ENCODE results near the gene HYAL1.
A peak's percentile ranks its signal among the peaks of the same experiment; 100 is the strongest.

Gene HYAL1

DNA sequence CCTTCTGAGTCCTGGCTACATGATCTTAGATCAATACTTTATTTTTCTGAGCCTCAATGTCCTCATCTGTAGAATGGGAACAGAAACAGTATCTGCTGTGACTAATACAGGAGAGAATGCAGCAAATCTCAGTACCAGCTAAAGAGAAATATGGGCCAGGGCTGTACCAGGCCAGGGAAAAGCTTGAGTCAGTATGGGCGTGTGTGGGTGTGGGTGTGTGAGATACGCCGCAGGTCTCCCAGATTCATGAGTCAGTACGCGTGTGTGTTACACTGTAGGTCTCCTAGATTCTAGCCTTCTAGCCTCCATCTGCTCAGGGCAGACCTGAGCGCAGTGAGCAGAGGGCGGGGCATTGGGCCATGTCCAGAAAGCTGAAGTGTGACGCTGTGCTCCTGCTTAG, 52.2 kb downstream of the HYAL1 start (continued):
- TF ChIP-seq, protein P1, sequence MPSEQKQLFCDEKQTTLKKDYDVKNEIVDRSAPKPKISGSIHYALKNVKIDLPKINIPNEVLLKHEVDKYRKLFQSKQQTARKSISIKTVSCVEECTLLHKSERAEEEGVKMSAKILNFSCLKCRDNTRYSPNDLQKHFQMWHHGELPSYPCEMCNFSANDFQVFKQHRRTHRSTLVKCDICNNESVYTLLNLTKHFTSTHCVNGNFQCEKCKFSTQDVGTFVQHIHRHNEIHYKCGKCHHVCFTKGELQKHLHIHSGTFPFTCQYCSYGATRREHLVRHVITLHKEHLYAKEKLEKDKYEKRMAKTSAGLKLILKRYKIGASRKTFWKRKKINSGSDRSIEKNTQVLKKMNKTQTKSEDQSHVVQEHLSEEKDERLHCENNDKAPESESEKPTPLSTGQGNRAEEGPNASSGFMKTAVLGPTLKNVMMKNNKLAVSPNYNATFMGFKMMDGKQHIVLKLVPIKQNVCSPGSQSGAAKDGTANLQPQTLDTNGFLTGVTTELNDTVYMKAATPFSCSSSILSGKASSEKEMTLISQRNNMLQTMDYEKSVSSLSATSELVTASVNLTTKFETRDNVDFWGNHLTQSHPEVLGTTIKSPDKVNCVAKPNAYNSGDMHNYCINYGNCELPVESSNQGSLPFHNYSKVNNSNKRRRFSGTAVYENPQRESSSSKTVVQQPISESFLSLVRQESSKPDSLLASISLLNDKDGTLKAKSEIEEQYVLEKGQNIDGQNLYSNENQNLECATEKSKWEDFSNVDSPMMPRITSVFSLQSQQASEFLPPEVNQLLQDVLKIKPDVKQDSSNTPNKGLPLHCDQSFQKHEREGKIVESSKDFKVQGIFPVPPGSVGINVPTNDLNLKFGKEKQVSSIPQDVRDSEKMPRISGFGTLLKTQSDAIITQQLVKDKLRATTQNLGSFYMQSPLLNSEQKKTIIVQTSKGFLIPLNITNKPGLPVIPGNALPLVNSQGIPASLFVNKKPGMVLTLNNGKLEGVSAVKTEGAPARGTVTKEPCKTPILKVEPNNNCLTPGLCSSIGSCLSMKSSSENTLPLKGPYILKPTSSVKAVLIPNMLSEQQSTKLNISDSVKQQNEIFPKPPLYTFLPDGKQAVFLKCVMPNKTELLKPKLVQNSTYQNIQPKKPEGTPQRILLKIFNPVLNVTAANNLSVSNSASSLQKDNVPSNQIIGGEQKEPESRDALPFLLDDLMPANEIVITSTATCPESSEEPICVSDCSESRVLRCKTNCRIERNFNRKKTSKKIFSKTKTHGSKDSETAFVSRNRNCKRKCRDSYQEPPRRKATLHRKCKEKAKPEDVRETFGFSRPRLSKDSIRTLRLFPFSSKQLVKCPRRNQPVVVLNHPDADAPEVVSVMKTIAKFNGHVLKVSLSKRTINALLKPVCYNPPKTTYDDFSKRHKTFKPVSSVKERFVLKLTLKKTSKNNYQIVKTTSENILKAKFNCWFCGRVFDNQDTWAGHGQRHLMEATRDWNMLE (tag by site-specific recombination; conservative IDR thresholded peaks at IDR 0.05; ENCODE audit: low read depth) = no peak
- TF ChIP-seq, protein P2, sequence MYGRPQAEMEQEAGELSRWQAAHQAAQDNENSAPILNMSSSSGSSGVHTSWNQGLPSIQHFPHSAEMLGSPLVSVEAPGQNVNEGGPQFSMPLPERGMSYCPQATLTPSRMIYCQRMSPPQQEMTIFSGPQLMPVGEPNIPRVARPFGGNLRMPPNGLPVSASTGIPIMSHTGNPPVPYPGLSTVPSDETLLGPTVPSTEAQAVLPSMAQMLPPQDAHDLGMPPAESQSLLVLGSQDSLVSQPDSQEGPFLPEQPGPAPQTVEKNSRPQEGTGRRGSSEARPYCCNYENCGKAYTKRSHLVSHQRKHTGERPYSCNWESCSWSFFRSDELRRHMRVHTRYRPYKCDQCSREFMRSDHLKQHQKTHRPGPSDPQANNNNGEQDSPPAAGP (tag by site-specific recombination; IDR thresholded peaks at IDR 0.05) = peak; percentile 62; the same call in 1 of the 2 replicates
- TF ChIP-seq ZNF223 (tag by site-specific recombination; IDR thresholded peaks at IDR 0.05) (no peak), KLF10 (tag by site-specific recombination; IDR thresholded peaks at IDR 0.05) (no peak), ZNF792 (tag by site-specific recombination; IDR thresholded peaks at IDR 0.05) (no peak), SETDB1 (IDR thresholded peaks at IDR 0.05; ENCODE audit: insufficient read length, low read length) (no peak)

DNA sequence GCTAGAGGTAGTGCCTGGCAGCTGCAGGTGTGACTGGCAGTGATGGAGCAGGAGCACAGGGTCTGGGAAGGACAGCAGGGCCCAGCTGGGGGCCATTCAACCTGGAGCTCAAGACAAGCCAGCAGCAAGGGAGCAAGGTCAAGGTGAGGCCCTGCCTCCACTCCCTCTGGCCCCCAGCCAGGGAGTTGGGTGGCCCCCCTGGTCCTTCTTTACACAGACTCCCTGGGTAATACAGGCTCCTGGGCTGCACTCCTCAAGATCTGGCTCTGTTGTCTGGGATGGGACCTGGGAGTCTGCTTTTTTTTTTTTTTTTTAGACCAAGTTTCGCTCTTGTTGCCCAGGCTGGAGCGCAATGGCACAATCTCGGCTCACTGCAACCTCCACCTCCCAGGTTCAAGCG, 52.9 kb downstream of the HYAL1 start:
- Histone ChIP-seq H3K27ac (ENCODE audit: extremely low read depth, low read depth, low read length) (no peak overlapping the region), H3K4me3 (ENCODE audit: low read depth, low read length) (no peak overlapping the region), H3K36me3 (ENCODE audit: control insufficient read depth in 2 of 2, insufficient read depth in 1 of 2, low read length in 2 of 2) (peaks cover 0 to 30% of the 10 kb centered on the region in 2 experiments; a peak in 2 of 3 replicates), H3K4me1 (ENCODE audit: control insufficient read depth, insufficient read depth, low read length) (0 out of 2 replicates have a peak, but pooled peaks cover 4% of the 10 kb centered on the region), H3K9me3 (ENCODE audit: control insufficient read depth, insufficient read depth, low read depth, low read length) (no peaks in the 10 kb centered on the region)
- ChIA-PET CTCF (interaction anchor here (1.0 to 5.5 kb wide), 3 partner anchors 24 to 56 kb away, joined by 3 to 71 read pairs (median 5); partner anchors contain the start of gene GNAT1), POLR2A (interaction anchor here (0.6 to 1.2 kb wide), 3 partner anchors 23 to 558 kb away, joined by 3 to 9 read pairs (median 8); no protein-coding TSS in a partner anchor)
- TF ChIP-seq ZNF660 (tag by site-specific recombination; IDR thresholded peaks at IDR 0.05) = no peak
- TF ChIP-seq YY2 (tag by site-specific recombination; IDR thresholded peaks at IDR 0.05) = no peak
- peak; percentile 69 for TF ChIP-seq GLIS1 (tag by site-specific recombination; IDR thresholded peaks at IDR 0.05)
- TF ChIP-seq ZNF391 (tag by site-specific recombination; IDR thresholded peaks at IDR 0.05; ENCODE audit: borderline replicate concordance, low read depth) = no peak
- TF ChIP-seq ZBTB20 (tag by site-specific recombination; IDR thresholded peaks at IDR 0.05) = peak; percentile 75
- TF ChIP-seq ZNF792 (tag by site-specific recombination; IDR thresholded peaks at IDR 0.05) = no peak
- no peak for TF ChIP-seq KLF8 (tag by site-specific recombination; IDR thresholded peaks at IDR 0.05)
- TF ChIP-seq ZNF140 (tag by site-specific recombination; IDR thresholded peaks at IDR 0.05) = no peak
- TF ChIP-seq ZNF600 (tag by site-specific recombination; IDR thresholded peaks at IDR 0.05) = no peak
- no peak for TF ChIP-seq ZNF514 (tag by site-specific recombination; IDR thresholded peaks at IDR 0.05)
- TF ChIP-seq, protein P3, sequence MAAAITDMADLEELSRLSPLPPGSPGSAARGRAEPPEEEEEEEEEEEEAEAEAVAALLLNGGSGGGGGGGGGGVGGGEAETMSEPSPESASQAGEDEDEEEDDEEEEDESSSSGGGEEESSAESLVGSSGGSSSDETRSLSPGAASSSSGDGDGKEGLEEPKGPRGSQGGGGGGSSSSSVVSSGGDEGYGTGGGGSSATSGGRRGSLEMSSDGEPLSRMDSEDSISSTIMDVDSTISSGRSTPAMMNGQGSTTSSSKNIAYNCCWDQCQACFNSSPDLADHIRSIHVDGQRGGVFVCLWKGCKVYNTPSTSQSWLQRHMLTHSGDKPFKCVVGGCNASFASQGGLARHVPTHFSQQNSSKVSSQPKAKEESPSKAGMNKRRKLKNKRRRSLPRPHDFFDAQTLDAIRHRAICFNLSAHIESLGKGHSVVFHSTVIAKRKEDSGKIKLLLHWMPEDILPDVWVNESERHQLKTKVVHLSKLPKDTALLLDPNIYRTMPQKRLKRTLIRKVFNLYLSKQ (tag by site-specific recombination; IDR thresholded peaks at IDR 0.05; ENCODE audit: borderline replicate concordance) = no peak
- no peak for TF ChIP-seq ZNF138 (tag by site-specific recombination; IDR thresholded peaks at IDR 0.05; ENCODE audit: borderline replicate concordance)
- TF ChIP-seq MEIS1 (CRISPR knock-in tag; IDR thresholded peaks at IDR 0.05; ENCODE audit: borderline replicate concordance) = no peak
- TF ChIP-seq ZNF24 (tag by site-specific recombination; IDR thresholded peaks at IDR 0.05) = no peak
- no peak for TF ChIP-seq SCRT1 (tag by site-specific recombination; IDR thresholded peaks at IDR 0.05; ENCODE audit: borderline replicate concordance)
- no peak for TF ChIP-seq ZNF239 (tag by site-specific recombination; IDR thresholded peaks at IDR 0.05)
- TF ChIP-seq, protein P4, sequence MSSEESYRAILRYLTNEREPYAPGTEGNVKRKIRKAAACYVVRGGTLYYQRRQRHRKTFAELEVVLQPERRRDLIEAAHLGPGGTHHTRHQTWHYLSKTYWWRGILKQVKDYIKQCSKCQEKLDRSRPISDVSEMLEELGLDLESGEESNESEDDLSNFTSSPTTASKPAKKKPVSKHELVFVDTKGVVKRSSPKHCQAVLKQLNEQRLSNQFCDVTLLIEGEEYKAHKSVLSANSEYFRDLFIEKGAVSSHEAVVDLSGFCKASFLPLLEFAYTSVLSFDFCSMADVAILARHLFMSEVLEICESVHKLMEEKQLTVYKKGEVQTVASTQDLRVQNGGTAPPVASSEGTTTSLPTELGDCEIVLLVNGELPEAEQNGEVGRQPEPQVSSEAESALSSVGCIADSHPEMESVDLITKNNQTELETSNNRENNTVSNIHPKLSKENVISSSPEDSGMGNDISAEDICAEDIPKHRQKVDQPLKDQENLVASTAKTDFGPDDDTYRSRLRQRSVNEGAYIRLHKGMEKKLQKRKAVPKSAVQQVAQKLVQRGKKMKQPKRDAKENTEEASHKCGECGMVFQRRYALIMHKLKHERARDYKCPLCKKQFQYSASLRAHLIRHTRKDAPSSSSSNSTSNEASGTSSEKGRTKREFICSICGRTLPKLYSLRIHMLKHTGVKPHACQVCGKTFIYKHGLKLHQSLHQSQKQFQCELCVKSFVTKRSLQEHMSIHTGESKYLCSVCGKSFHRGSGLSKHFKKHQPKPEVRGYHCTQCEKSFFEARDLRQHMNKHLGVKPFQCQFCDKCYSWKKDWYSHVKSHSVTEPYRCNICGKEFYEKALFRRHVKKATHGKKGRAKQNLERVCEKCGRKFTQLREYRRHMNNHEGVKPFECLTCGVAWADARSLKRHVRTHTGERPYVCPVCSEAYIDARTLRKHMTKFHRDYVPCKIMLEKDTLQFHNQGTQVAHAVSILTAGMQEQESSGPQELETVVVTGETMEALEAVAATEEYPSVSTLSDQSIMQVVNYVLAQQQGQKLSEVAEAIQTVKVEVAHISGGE (tag by site-specific recombination; conservative IDR thresholded peaks at IDR 0.05; ENCODE audit: low read depth) = no peak
- no peak for TF ChIP-seq ZNF416 (tag by site-specific recombination; IDR thresholded peaks at IDR 0.05)
